Measurements from ENCODE around the gene MRPS7. TPM values are rescaled to one million over a fixed set of nuclear protein-coding genes. Genes with fewer than 3 reads are reported as not detected.
A peak's percentile ranks its signal among the peaks of the same experiment; 100 is the strongest.

Gene MRPS7
- total RNA-seq, 2 donors from 2014 or later, result 29.0 to 33.2 TPM

DNA sequence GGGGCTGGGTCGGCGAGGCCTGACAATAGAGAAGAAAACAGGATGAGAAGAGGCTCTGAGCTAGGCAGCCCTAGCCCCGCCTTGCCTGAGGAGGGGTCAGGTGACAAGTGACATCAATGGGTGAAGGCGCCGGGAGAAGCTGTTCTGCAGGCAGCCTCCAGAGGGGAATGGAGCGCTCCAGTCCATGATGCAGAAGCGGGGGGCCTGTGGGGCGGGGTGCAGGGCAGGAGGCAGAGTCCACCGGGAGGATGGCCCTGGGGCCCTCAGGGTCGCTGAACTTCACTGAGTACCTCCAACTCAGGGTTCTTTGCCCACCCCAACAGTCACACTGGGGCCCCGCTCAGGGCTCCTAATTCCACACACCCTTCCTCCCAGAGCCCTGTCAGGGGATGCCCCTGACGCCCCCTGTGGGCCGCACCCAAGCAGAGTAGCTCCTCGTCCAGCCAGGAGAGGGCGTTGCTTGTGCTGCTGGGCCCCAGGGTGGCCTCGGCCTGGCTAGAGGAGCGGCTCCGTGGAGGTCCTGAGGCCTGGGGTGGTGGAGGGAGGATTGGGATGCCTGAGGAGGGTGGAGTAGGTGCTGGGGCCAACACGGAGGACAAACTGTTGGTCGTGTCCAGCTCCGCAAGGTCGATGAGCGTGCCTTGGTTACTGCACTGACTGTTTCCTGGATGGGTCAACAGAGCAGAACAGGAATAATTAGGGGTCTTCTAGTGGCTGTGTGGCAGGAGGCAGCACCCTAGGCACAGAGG, 21.1 kb upstream of the MRPS7 start:
- TF ChIP-seq, protein P1, sequence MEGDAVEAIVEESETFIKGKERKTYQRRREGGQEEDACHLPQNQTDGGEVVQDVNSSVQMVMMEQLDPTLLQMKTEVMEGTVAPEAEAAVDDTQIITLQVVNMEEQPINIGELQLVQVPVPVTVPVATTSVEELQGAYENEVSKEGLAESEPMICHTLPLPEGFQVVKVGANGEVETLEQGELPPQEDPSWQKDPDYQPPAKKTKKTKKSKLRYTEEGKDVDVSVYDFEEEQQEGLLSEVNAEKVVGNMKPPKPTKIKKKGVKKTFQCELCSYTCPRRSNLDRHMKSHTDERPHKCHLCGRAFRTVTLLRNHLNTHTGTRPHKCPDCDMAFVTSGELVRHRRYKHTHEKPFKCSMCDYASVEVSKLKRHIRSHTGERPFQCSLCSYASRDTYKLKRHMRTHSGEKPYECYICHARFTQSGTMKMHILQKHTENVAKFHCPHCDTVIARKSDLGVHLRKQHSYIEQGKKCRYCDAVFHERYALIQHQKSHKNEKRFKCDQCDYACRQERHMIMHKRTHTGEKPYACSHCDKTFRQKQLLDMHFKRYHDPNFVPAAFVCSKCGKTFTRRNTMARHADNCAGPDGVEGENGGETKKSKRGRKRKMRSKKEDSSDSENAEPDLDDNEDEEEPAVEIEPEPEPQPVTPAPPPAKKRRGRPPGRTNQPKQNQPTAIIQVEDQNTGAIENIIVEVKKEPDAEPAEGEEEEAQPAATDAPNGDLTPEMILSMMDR (IDR thresholded peaks at IDR 0.05), result peak; percentile 15
- ATAC-seq (ENCODE audit: insufficient number of reproducible peaks, low FRiP score, low read depth) (no peak), DNase-seq (ENCODE audit: low spot score) (no peak)
- H3K27me3 ChIP-seq (replicated peaks; ENCODE audit: insufficient read depth), result no peaks in the 10 kb centered on the region
- H3K4me3 ChIP-seq, result no peak overlapping the region
- H3K27ac ChIP-seq, result no peak overlapping the region
- no peaks in the 10 kb centered on the region for H3K4me1 ChIP-seq (ENCODE audit: control insufficient read depth in 1 of 2, low read depth in 2 of 2)
- peaks cover 87% of the 10 kb centered on the region for H3K36me3 ChIP-seq
- H3K9me3 ChIP-seq, result no peaks in the 10 kb centered on the region

GRCh38 chr17:75241143-75241430, 20.6 kb upstream of the MRPS7 start:
- no peak for ATAC-seq (ENCODE audit: insufficient number of reproducible peaks, low FRiP score, low read depth)
- DNase-seq (ENCODE audit: low spot score), result no peak
- no peaks in the 10 kb centered on the region for H3K27me3 ChIP-seq (replicated peaks; ENCODE audit: insufficient read depth)
- no peak overlapping the region for H3K27ac ChIP-seq
- TF ChIP-seq, protein P1 (IDR thresholded peaks at IDR 0.05), result no peak
- no peaks in the 10 kb centered on the region for H3K9me3 ChIP-seq
- H3K4me3 ChIP-seq, result no peak overlapping the region
- no peaks in the 10 kb centered on the region for H3K4me1 ChIP-seq (ENCODE audit: control insufficient read depth in 1 of 2, low read depth in 2 of 2)
- H3K36me3 ChIP-seq, result peaks cover 89% of the 10 kb centered on the region

DNA sequence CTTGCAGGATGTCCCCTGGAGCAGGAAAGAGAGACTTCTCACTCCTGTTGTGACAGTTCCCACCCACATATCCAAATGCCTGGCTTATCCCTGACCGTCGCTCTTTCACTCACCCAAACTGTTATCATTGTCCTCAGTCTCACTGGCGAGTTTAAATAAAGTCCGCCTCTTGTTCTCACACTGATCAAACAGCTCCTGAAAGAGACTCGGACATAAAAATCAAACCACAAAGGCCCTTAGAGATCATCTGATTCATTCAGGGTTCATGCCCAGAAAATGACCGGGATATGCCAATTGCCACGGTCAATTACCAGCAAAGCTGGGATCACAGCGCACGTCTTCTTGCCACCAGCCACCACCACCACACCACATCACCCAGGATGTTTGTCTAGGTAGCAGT, 20.2 kb upstream of the MRPS7 start:
- H3K9me3 ChIP-seq, result no peaks in the 10 kb centered on the region
- TF ChIP-seq, protein P1 (IDR thresholded peaks at IDR 0.05), result no peak
- no peaks in the 10 kb centered on the region for H3K27me3 ChIP-seq (replicated peaks; ENCODE audit: insufficient read depth)
- H3K36me3 ChIP-seq, result peaks cover 88% of the 10 kb centered on the region
- H3K27ac ChIP-seq, result no peak overlapping the region
- ATAC-seq (ENCODE audit: insufficient number of reproducible peaks, low FRiP score, low read depth) (no peak), DNase-seq (ENCODE audit: low spot score) (no peak)
- H3K4me3 ChIP-seq, result no peak overlapping the region
- no peaks in the 10 kb centered on the region for H3K4me1 ChIP-seq (ENCODE audit: control insufficient read depth in 1 of 2, low read depth in 2 of 2)

DNA sequence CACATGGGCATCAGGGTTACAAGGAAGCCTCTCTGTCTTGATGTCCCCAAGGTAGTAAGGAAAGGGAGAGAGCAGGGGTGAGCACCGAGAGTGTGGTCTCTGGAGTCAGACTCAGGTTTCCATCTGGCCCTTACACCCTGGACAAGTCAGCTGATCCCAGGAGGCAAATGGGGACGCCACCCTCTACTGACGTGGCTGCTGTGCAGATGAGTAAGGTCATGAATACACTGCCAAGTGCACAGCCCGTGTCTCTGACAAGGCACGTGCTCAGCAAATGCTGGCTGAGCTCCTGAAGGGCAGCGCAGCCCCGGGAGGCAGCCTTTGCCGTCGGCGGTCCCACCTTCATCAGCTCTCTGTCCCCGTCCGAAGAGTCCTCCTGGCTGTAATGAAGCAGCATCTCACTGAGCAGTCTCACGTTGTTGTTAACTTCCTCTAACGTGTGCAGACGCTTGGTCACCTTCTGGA, 19.7 kb upstream of the MRPS7 start:
- H3K9me3 ChIP-seq, result no peaks in the 10 kb centered on the region
- ATAC-seq (ENCODE audit: insufficient number of reproducible peaks, low FRiP score, low read depth), result no peak
- H3K27ac ChIP-seq, result no peak overlapping the region
- no peaks in the 10 kb centered on the region for H3K4me1 ChIP-seq (ENCODE audit: control insufficient read depth in 1 of 2, low read depth in 2 of 2)
- TF ChIP-seq, protein P1 (IDR thresholded peaks at IDR 0.05), result no peak
- H3K36me3 ChIP-seq, result peaks cover 86% of the 10 kb centered on the region
- no peak overlapping the region for H3K4me3 ChIP-seq
- DNase-seq (ENCODE audit: low spot score), result no peak
- H3K27me3 ChIP-seq (replicated peaks; ENCODE audit: insufficient read depth), result no peaks in the 10 kb centered on the region

DNA sequence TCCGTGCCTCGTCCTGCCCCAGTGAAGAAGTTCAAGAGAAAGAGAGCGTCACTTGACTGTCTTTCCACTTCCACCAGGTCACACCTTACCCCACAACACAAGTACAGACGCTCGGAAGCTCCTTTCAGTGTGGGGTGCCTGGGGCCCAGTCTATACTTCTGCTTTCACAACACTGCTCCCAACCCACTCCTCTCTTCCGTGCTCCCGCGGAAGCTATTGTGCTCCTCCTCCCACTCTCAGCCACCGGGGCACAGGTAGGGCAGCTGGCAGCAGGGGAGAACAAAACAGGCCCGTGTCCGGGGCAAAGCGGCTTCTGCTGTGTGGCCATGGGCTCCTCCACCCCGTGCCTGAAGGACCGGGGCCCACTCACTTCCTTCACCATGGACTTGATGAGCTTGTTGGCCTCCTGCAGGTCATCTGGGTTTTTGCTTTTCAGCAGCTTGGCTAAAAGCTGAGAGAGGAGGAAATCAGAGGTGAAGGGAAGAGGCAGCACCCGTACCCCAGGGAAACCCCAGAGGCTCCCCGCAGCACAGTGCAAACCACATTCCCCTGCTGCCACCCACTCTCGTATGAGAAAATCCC, 19.1 kb upstream of the MRPS7 start:
- TF ChIP-seq, protein P1 (IDR thresholded peaks at IDR 0.05), result no peak
- Histone ChIP-seq H3K4me1 (ENCODE audit: control insufficient read depth in 1 of 2, low read depth in 2 of 2) (no peaks in the 10 kb centered on the region), H3K27me3 (replicated peaks; ENCODE audit: insufficient read depth) (no peaks in the 10 kb centered on the region), H3K9me3 (no peaks in the 10 kb centered on the region), H3K4me3 (no peak overlapping the region), H3K36me3 (peaks cover 84% of the 10 kb centered on the region), H3K27ac (no peak overlapping the region)
- ATAC-seq (ENCODE audit: insufficient number of reproducible peaks, low FRiP score, low read depth), result no peak
- DNase-seq (ENCODE audit: low spot score), result no peak

Measured in thoracic aorta (tissue), 2 donors.